Fibroblast of lung (primary cell): ENCODE measurements around the gene TMEM242. TPM values are rescaled to one million over a fixed set of nuclear protein-coding genes. Genes with fewer than 3 reads are reported as not detected.

Experiments
- DNase-seq, 2 donors: peaks; one replicate each; pipeline versions ENCODE4 v3.0.0 to v3.0.0-alpha.2; 2010; ENCODE audit warnings: low read depth in 2 of 2
- H2AFZ ChIP-seq: 2 replicates; pipeline ENCODE4 v1.5.1; 2012; ENCODE audit warnings: low read length, control low read depth, inconsistent platforms
- H3K27ac ChIP-seq: 2 replicates; pipeline ENCODE4 v1.5.1; 2011; ENCODE audit warnings: low read length, control low read depth; ENCODE audit not compliant: insufficient read depth
- H3K27me3 ChIP-seq: 2 replicates; pipeline ENCODE4 v1.5.1; 2011; ENCODE audit warnings: mild to moderate bottlenecking, low read length; ENCODE audit not compliant: control insufficient read depth, insufficient read depth
- H3K36me3 ChIP-seq: 2 replicates; pipeline ENCODE4 v1.5.1; 2011; ENCODE audit warnings: low read length; ENCODE audit not compliant: control insufficient read depth, insufficient read depth
- H3K4me1 ChIP-seq: 2 replicates; pipeline ENCODE4 v1.5.1; 2011; ENCODE audit warnings: low read length; ENCODE audit not compliant: control insufficient read depth, insufficient read depth; ENCODE audit errors: extremely low read depth
- H3K4me2 ChIP-seq: 2 replicates; pipeline ENCODE4 v1.5.1; 2011; ENCODE audit warnings: low read length, control low read depth; ENCODE audit not compliant: insufficient read depth; ENCODE audit errors: extremely low read depth
- H3K4me3 ChIP-seq, 4 experiments: fragments of 200-600 bp in 1 of 4; sonication (generic) in 1 of 4; replicated peaks in 1 of 4; 2 replicates each; pipeline ENCODE4 v1.5.1; 2011 to 2016; ENCODE audit warnings: low read length in 4 of 4, low read depth in 3 of 4, mild to moderate bottlenecking in 3 of 4, control low read depth in 2 of 4, inconsistent platforms in 1 of 4, mixed read lengths in 1 of 4; ENCODE audit not compliant: insufficient read depth in 1 of 4; ENCODE audit errors: control extremely low read depth in 1 of 4
- H3K79me2 ChIP-seq: 2 replicates; pipeline ENCODE4 v1.5.1; 2012; ENCODE audit warnings: mild to moderate bottlenecking, low read length, inconsistent platforms; ENCODE audit not compliant: control insufficient read depth, insufficient read depth
- H3K9ac ChIP-seq: 2 replicates; pipeline ENCODE4 v1.5.1; 2011; ENCODE audit warnings: mild to moderate bottlenecking, low read length, control low read depth; ENCODE audit not compliant: insufficient read depth
- H3K9me3 ChIP-seq: 2 replicates; pipeline ENCODE4 v1.5.1; 2012; ENCODE audit warnings: low read depth, low read length; ENCODE audit not compliant: control insufficient read depth, insufficient read depth
- H4K20me1 ChIP-seq: 2 replicates; pipeline ENCODE4 v1.5.1; 2011; ENCODE audit warnings: low read length; ENCODE audit not compliant: control insufficient read depth, insufficient read depth; ENCODE audit errors: extremely low read depth
- CTCF ChIP-seq, 2 donors: IDR thresholded peaks in 1 of 2; conservative IDR thresholded peaks in 1 of 2; 1 replicate in 1 of 2; 2 replicates in 1 of 2; pipeline ENCODE4 v1.5.1; 2011 to 2012; ENCODE audit warnings: low read length in 2 of 2, control low read depth in 1 of 2, inconsistent platforms in 1 of 2, low read depth in 1 of 2, mild to moderate bottlenecking in 1 of 2
- EZH2 ChIP-seq: IDR thresholded peaks from 2 replicates; pipeline ENCODE4 v1.5.1; 2012; ENCODE audit warnings: low read length, control low read depth, mild to moderate bottlenecking; ENCODE audit errors: missing control alignments
- polyA plus RNA-seq, 2 donors: library from polyadenylated mRNA; depleted of rRNA in 1 of 2; stranded (reverse) in 1 of 2; unstranded in 1 of 2; fragments of >200 nt; gene quantifications; 2 replicates each; pipeline ENCODE4 v1.2.1, GENCODE V29; 2011 to 2012; ENCODE audit warnings: missing spikeins in 1 of 2
- total RNA-seq: library from RNA; depleted of rRNA; stranded (reverse); fragments of >200 nt; gene quantifications from 2 replicates; pipeline ENCODE4 v1.2.1, GENCODE V29; 2014

Gene TMEM242
- total and polyA plus RNA-seq, 2 donors (not counting 1 experiment from before 2014, with no cell fraction given), result 7.3 to 7.8 TPM

DNA sequence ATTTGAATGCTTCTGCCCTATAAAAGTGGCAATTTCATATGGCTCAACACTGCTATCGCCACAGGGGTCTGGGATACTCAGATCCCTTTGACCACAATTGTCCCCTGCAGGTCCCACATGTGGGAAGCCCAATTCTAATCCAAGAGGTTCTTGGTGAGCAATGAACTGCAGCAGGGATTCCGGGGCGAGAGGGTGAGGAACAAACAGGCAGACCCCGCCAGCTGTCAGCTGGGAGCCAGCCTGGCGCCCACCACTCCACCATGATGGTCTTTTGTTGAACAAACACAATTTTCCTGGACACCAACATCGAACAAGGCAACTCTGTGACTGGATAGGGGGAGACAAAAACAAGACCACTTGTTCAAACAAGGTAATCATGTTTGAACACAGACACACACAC lies 80.5 kb downstream of the TMEM242 start:
- H3K9me3 ChIP-seq, result no peaks in the 10 kb centered on the region
- H3K27me3 ChIP-seq, result peaks cover 6% of the 10 kb centered on the region
- no peak overlapping the region for H3K4me2 ChIP-seq
- H3K27ac ChIP-seq, result no peak overlapping the region
- no peaks in the 10 kb centered on the region for H3K4me1 ChIP-seq
- DNase-seq, result no peak
- no peaks in the 10 kb centered on the region for H4K20me1 ChIP-seq
- H3K9ac ChIP-seq, result no peak overlapping the region
- H3K79me2 ChIP-seq, result no peaks in the 10 kb centered on the region
- no peaks in the 10 kb centered on the region for H3K36me3 ChIP-seq
- no peak overlapping the region for H2AFZ ChIP-seq
- TF ChIP-seq CTCF (conservative IDR thresholded peaks at IDR 0.05 in 1 of 2, IDR thresholded peaks at IDR 0.05 in 1 of 2; ENCODE audit: low read depth in 1 of 2, low read length in 2 of 2) (no peak), EZH2 (no peak)
- no peak overlapping the region for H3K4me3 ChIP-seq

DNA sequence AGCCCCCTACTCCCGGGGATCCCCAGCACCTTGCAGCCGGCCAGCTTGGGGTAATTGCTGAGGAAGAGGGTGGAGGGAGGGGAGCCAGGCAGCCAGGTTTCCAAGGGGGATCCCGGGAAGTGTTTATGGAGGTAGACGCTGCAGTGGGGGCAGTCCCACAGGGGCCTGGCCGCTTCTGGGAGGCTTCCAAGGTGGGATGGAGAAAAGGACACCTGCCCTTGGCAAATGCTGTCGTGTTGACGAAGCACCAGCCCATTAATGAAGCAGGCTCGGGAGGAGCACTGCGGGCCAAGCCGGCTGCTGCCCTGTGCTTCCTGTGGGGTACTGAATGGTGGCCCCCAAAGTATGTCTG lies 82.4 kb downstream of the TMEM242 start:
- H3K4me3 ChIP-seq, result no peak overlapping the region
- H3K36me3 ChIP-seq, result no peaks in the 10 kb centered on the region
- H3K79me2 ChIP-seq, result no peaks in the 10 kb centered on the region
- no peaks in the 10 kb centered on the region for H3K4me1 ChIP-seq
- TF ChIP-seq EZH2, result no peak
- TF ChIP-seq CTCF (conservative IDR thresholded peaks at IDR 0.05 in 1 of 2, IDR thresholded peaks at IDR 0.05 in 1 of 2; ENCODE audit: low read depth in 1 of 2, low read length in 2 of 2), result no peak
- no peak overlapping the region for H3K9ac ChIP-seq
- no peaks in the 10 kb centered on the region for H4K20me1 ChIP-seq
- H3K27ac ChIP-seq, result no peak overlapping the region
- no peak for DNase-seq
- H3K27me3 ChIP-seq, result peaks cover 10% of the 10 kb centered on the region
- H2AFZ ChIP-seq, result no peak overlapping the region
- no peaks in the 10 kb centered on the region for H3K9me3 ChIP-seq
- H3K4me2 ChIP-seq, result no peak overlapping the region

GRCh38 chr6:157240059-157240959 lies 83.0 kb downstream of the TMEM242 start:
- Histone ChIP-seq H2AFZ (peak overlapping the region; percentile 46), H3K9ac (no peak overlapping the region)

More at GRCh38 chr6:157240059-157240959, 83.0 kb downstream of the TMEM242 start:
- Histone ChIP-seq H4K20me1 (no peaks in the 10 kb centered on the region), H3K4me2 (peak overlapping the region; percentile 68), H3K27ac (no peak overlapping the region), H3K9me3 (no peaks in the 10 kb centered on the region), H3K4me1 (no peaks in the 10 kb centered on the region), H3K79me2 (no peaks in the 10 kb centered on the region), H3K4me3 (peak overlapping the region in 3 of 4 experiments; percentile 3 to 33 (median 29)), H3K36me3 (no peaks in the 10 kb centered on the region), H3K27me3 (peaks cover 16% of the 10 kb centered on the region)
- TF ChIP-seq EZH2, result no peak
- TF ChIP-seq CTCF (conservative IDR thresholded peaks at IDR 0.05 in 1 of 2, IDR thresholded peaks at IDR 0.05 in 1 of 2; ENCODE audit: low read depth in 1 of 2, low read length in 2 of 2), result no peak
- DNase-seq, result peak in 1 of 2 donors; percentile 71
